ENCODE results near the gene OR2H1. TPM values are rescaled to one million over a fixed set of nuclear protein-coding genes. Genes with fewer than 3 reads are reported as not detected.

OR2H1 gene
- polyA plus RNA-seq, 1 donor from 2014 or later: not detected

GRCh38 chr6:29510746-29511300 lies 53.9 kb downstream of the OR2H1 start:
- H3K9ac ChIP-seq (ENCODE audit: low read length): no peak overlapping the region
- no peaks in the 10 kb centered on the region for H4K20me1 ChIP-seq (ENCODE audit: insufficient read depth)
- no peak overlapping the region for H3K4me2 ChIP-seq (ENCODE audit: low read length)
- H2AFZ ChIP-seq (ENCODE audit: low read depth, low read length): no peak overlapping the region
- no peaks in the 10 kb centered on the region for H3K9me2 ChIP-seq (ENCODE audit: insufficient read depth, low read length)
- TF ChIP-seq TAF1 (IDR thresholded peaks at IDR 0.05; ENCODE audit: low read depth) (no peak), SMC3 (conservative IDR thresholded peaks at IDR 0.05; ENCODE audit: poor library complexity) (no peak), EP300 (conservative IDR thresholded peaks at IDR 0.05; ENCODE audit: poor library complexity, severe bottlenecking) (no peak), MXI1 (conservative IDR thresholded peaks at IDR 0.05; ENCODE audit: poor library complexity, severe bottlenecking) (no peak), POLR2AphosphoS5 (IDR thresholded peaks at IDR 0.05) (no peak), CTCF (IDR thresholded peaks at IDR 0.05; ENCODE audit: poor library complexity, severe bottlenecking) (no peak), EZH2 (IDR thresholded peaks at IDR 0.05; ENCODE audit: borderline replicate concordance, insufficient read depth, low read length, poor library complexity, severe bottlenecking) (no peak), RAD21 (conservative IDR thresholded peaks at IDR 0.05) (no peak), REST (IDR thresholded peaks at IDR 0.05; ENCODE audit: borderline replicate concordance) (no peak)
- H3K9me3 ChIP-seq (ENCODE audit: low read length): peaks cover under 1% of the 10 kb centered on the region
- no peak overlapping the region for H3K27ac ChIP-seq (ENCODE audit: low read length)
- H3K4me3 ChIP-seq (ENCODE audit: low read length): no peak overlapping the region
- H3K79me2 ChIP-seq (replicated peaks; ENCODE audit: insufficient read depth, low read length): no peaks in the 10 kb centered on the region
- no peaks in the 10 kb centered on the region for H3K27me3 ChIP-seq (ENCODE audit: insufficient read depth, low read depth, low read length)
- no peaks in the 10 kb centered on the region for H3F3A ChIP-seq (ENCODE audit: insufficient read depth, low read length, poor library complexity, severe bottlenecking)
- no peaks in the 10 kb centered on the region for H3K36me3 ChIP-seq (ENCODE audit: insufficient read depth, low read length)

Other genes starting within 250 kb of the OR2H1 start
- not detected in 2 replicates for gene OR14J1, start 155.5 kb upstream of the OR2H1 start, polyA plus RNA-seq
- not detected in 2 replicates for gene OR5V1, start 88.3 kb upstream of the OR2H1 start, polyA plus RNA-seq
- not detected in 2 replicates for gene OR12D3, start 81.9 kb upstream of the OR2H1 start, polyA plus RNA-seq
- gene OR12D2, start 61.5 kb upstream of the OR2H1 start, polyA plus RNA-seq: not detected in 2 replicates
- gene OR12D1, start 42.2 kb upstream of the OR2H1 start, polyA plus RNA-seq: not detected in 2 replicates
- not detected in 2 replicates for gene OR10C1, start 17.8 kb upstream of the OR2H1 start, polyA plus RNA-seq
- not detected in 2 replicates for gene OR11A1, start 84 bp upstream of the OR2H1 start, polyA plus RNA-seq
- gene MAS1L, start 30.8 kb downstream of the OR2H1 start, polyA plus RNA-seq: not detected in 2 replicates
- not detected in 2 replicates for gene UBD, start 102.6 kb downstream of the OR2H1 start, polyA plus RNA-seq
- gene OR2H2, start 128.0 kb downstream of the OR2H1 start, polyA plus RNA-seq: not detected in 2 replicates
- gene GABBR1, start 176.0 kb downstream of the OR2H1 start, polyA plus RNA-seq: 108 and 120 TPM in 2 replicates
- not detected in 2 replicates for gene MOG, start 199.9 kb downstream of the OR2H1 start, polyA plus RNA-seq
- gene ZFP57, start 224.0 kb downstream of the OR2H1 start, polyA plus RNA-seq: not detected in 2 replicates